ENCODE data around the gene GPATCH3. TPM values are rescaled to one million over a fixed set of nuclear protein-coding genes. Genes with fewer than 3 reads are reported as not detected.
"Not testable (repeated sequence)": the region's sequence is repeated elsewhere in the genome, so short reads cannot be mapped to it uniquely, and the experiment has no call there.

Gene GPATCH3, protein sequence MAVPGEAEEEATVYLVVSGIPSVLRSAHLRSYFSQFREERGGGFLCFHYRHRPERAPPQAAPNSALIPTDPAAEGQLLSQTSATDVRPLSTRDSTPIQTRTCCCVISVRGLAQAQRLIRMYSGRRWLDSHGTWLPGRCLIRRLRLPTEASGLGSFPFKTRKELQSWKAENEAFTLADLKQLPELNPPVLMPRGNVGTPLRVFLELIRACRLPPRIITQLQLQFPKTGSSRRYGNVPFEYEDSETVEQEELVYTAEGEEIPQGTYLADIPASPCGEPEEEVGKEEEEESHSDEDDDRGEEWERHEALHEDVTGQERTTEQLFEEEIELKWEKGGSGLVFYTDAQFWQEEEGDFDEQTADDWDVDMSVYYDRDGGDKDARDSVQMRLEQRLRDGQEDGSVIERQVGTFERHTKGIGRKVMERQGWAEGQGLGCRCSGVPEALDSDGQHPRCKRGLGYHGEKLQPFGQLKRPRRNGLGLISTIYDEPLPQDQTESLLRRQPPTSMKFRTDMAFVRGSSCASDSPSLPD
- 7.3 and 8.7 TPM in 2 replicates for total RNA-seq

DNA sequence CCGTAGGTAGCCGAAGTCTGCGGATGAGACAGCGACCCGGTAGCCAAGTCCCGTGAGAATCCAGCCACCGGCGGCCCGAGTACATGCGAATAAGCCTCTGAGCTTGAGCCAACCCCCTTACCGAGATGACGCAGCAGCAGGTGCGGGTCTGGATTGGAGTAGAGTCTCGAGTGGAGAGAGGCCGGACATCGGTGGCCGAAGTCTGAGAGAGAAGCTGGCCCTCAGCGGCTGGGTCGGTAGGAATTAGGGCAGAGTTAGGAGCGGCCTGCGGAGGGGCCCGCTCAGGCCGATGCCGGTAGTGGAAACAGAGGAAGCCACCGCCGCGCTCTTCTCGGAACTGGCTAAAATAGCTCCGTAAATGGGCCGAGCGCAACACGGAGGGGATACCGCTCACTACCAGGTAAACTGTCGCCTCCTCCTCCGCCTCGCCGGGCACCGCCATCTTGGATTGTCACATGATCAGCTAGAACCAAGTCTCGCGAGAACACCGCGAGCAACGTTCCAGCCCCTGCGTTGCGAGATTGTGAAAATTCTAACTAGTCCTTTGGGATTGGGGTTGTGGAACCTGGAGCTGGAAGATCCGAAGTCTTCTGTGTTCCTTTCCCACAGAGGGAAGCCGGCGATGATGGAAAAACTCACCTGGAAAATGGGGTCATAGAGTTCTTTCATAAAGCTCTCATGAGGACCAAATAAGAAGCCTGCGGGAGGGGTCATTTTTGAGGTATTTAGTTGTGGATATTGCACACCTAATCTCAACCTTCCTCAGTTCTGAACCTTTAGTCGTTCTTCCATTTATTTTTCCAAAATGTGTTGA lies at the start of gene GPATCH3:
Gene GPATCH3 (minus strand): TSS at position 467 of the 814 bp plus-strand sequence. CDS start 25 bp downstream, at position 442.
- peak within 1 kb of the TSS; percentile 98 for H3K4me3 ChIP-seq (ENCODE audit: low read depth, low read length)
- TF ChIP-seq, protein P1, sequence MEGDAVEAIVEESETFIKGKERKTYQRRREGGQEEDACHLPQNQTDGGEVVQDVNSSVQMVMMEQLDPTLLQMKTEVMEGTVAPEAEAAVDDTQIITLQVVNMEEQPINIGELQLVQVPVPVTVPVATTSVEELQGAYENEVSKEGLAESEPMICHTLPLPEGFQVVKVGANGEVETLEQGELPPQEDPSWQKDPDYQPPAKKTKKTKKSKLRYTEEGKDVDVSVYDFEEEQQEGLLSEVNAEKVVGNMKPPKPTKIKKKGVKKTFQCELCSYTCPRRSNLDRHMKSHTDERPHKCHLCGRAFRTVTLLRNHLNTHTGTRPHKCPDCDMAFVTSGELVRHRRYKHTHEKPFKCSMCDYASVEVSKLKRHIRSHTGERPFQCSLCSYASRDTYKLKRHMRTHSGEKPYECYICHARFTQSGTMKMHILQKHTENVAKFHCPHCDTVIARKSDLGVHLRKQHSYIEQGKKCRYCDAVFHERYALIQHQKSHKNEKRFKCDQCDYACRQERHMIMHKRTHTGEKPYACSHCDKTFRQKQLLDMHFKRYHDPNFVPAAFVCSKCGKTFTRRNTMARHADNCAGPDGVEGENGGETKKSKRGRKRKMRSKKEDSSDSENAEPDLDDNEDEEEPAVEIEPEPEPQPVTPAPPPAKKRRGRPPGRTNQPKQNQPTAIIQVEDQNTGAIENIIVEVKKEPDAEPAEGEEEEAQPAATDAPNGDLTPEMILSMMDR (IDR thresholded peaks at IDR 0.05; ENCODE audit: insufficient read depth, low read depth, low read length), result no peak
- DNase-seq (ENCODE audit: low read depth), result peak; percentile 93

DNA sequence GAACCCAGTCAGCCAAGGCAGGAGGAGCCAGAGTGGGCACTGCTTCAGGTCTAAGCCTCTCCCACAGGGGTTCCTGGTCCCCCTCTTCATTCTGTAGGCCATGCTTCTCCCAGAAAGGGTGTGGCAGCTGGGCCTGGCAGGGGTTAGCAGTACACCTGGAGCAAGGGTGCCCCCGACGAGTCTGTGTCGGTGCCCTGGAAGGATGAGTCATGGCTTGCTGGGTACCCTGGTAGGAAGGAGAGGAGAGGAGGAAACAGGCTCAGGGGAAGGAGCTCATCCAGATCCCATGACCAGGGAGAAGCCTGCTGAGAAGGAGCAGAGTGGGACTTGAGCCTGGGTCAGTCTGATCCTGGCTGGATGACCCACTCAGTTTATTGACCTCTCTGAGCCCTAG lies 49.7 kb upstream of the GPATCH3 start:
- no peak overlapping the region for H3K4me3 ChIP-seq (ENCODE audit: low read depth, low read length)
- TF ChIP-seq, protein P1 (IDR thresholded peaks at IDR 0.05; ENCODE audit: insufficient read depth, low read depth, low read length), result no peak
- no peak for DNase-seq (ENCODE audit: low read depth)

DNA sequence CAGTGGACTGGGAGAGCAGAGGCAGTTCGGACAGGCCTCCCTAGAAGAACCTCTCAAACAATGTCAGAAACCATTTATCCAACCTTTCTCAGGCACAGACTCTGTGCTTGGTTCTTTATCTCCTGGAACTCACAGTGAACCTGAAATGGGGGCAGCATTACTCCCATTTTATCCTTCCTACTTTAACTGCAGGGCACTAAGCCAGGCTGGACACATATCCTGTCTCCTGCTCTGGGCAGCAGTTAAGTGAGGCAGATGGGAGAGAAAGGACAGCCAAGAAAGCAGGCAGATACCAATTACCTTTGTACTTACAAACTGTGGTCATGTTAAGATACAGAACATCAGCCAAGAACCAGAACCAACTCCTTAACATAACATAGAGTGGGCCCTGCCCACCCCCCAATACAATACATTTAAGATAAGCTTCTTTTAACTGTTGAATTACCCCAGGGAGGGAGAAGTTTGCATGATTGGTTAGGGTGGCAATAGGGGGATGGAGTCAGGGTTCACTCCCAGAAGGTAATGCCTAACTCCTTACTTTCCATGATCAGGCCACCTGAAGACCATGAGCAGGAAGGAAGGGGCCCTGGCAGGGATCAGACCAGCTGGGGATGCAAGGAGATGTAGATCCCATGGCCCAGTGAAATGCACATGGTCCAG lies 49.1 kb upstream of the GPATCH3 start:
- no peak for DNase-seq (ENCODE audit: low read depth)
- TF ChIP-seq, protein P1 (IDR thresholded peaks at IDR 0.05; ENCODE audit: insufficient read depth, low read depth, low read length), result no peak
- H3K4me3 ChIP-seq (ENCODE audit: low read depth, low read length), result no peak overlapping the region

DNA sequence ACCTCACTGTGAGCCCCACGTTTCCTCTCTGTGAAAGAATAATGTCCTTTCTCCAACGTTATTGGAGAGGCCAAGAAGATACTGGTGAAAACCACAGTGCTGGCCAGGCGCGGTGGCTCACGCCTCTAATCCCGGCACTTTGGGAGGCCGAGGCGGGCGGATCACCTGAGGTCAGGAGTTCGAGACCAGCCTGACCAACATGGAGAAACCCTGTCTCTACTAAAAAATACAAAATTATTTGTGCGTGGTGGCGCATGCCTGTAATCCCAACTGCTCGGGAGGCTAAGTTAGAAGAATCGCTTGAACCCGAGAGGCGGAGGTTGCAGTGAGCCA lies 48.4 kb upstream of the GPATCH3 start:
- not testable (repeated sequence) for H3K4me3 ChIP-seq (ENCODE audit: low read depth, low read length); DNase-seq (ENCODE audit: low read depth)

DNA sequence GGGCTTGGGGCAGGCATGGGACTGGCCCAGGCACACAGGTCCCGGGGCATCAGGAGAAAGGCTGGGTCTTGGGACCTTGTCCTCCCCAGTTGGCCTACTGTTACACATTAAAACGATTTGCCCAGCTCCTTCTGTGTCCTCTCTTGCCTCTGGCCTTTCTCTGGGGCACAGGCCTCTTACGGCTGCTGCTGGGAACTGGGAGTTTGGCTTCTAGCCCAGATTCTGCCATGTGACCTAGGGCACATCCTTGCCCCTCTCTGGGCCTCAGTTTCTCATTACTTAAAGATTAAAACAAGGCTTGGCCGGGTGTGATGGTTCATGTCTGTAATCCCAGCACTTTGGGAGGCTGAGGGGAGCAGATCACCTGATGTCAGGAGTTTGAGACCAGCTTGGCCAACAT lies 46.0 kb upstream of the GPATCH3 start:
- TF ChIP-seq, protein P1 (IDR thresholded peaks at IDR 0.05; ENCODE audit: insufficient read depth, low read depth, low read length), result no peak
- H3K4me3 ChIP-seq (ENCODE audit: low read depth, low read length), result no peak overlapping the region
- no peak for DNase-seq (ENCODE audit: low read depth)

DNA sequence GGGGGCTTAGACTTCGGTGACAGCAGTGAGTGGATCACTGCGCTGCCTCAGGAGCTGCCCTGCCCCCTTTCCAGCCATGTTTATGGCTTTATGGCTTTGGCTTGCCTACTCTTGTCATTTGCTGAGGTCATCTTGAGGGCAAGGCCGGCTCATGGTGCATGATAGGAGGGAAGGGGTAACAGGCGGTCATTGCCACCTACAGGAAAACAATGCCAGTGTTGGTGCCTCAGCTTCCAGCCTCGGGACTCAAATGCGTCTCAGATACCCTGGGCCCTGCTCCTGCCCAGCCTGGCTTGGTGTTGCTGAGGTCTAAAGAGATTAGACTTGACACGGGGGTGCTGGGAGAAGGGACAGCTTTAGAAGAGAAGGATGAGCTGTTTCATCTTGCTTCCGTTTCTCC lies 45.5 kb upstream of the GPATCH3 start:
- no peak overlapping the region for H3K4me3 ChIP-seq (ENCODE audit: low read depth, low read length)
- TF ChIP-seq, protein P1 (IDR thresholded peaks at IDR 0.05; ENCODE audit: insufficient read depth, low read depth, low read length), result no peak
- no peak for DNase-seq (ENCODE audit: low read depth)

DNA sequence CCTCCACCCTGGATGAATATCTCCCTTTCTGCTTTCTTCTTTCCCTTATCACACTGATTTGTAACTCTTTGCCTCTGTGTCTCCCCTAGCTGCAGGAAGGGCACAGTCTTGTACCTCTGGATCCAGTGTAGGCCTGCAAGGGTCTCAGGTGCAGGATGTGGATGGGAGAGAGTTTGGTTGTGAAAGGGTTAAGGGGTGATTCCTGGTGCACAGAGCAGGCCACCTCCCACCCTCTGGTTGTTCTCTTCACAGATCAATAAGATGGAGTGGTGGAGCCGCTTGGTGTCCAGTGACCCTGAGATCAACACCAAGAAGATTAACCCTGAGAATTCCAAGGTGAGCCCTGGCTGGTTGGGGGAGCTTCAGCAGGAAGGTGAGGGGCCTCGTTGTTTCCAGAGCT lies 44.9 kb upstream of the GPATCH3 start:
- no peak overlapping the region for H3K4me3 ChIP-seq (ENCODE audit: low read depth, low read length)
- TF ChIP-seq, protein P1 (IDR thresholded peaks at IDR 0.05; ENCODE audit: insufficient read depth, low read depth, low read length), result no peak
- no peak for DNase-seq (ENCODE audit: low read depth)

Measured in fibroblast of villous mesenchyme (primary cell).